Psoas muscle (tissue), 8 donors: ENCODE data around the gene CXorf58. TPM values are rescaled to one million over a fixed set of nuclear protein-coding genes. Genes with fewer than 3 reads are reported as not detected.

Source experiments
- ATAC-seq, 4 donors: fragments of 200-7000 bp; cut with Tn5 transposase; one replicate each; pipeline ENCODE4 v1.9.1; 2020; ENCODE audit warnings: moderate library complexity in 3 of 4, mild to moderate bottlenecking in 2 of 4
- DNase-seq, 2 donors: peaks; one replicate each; pipeline ENCODE4 v3.0.0-alpha.2; 2020
- H3K27ac ChIP-seq: fragments of 200-600 bp; one replicate; pipeline ENCODE4 v1.8.0; 2022
- H3K27me3 ChIP-seq, 3 donors: fragments of 200-600 bp in 1 of 3; one replicate each; pipeline versions ENCODE4 v1.6.1 to v1.8.0; 2013 to 2022; ENCODE audit warnings: low read length in 2 of 3, mild to moderate bottlenecking in 2 of 3, moderate library complexity in 1 of 3; ENCODE audit not compliant: insufficient read depth in 3 of 3
- H3K36me3 ChIP-seq, 2 donors: fragments of 200-600 bp in 1 of 2; one replicate each; pipeline versions ENCODE4 v1.6.1 to v1.8.0; 2013 to 2022; ENCODE audit warnings: low read depth in 1 of 2, mild to moderate bottlenecking in 1 of 2, moderate library complexity in 1 of 2; ENCODE audit not compliant: insufficient read depth in 1 of 2
- H3K4me1 ChIP-seq: fragments of 200-600 bp; one replicate; pipeline ENCODE4 v1.8.0; 2022
- H3K4me3 ChIP-seq: fragments of 200-600 bp; one replicate; pipeline ENCODE4 v1.8.0; 2022; ENCODE audit warnings: mild to moderate bottlenecking
- H3K9me3 ChIP-seq: fragments of 200-600 bp; one replicate; pipeline ENCODE4 v1.8.0; 2022
- WGBS, 3 donors: extraction: QIAGEN DNeasy Blood & Tissue Kit; methylation state at CpG; one replicate each; pipeline versions ENCODE4 v1.1.6 to v1.1.7; 2013; 5-methylcytosine and 5-hydroxymethylcytosine counted together
- intact Hi-C, 2 donors: fragments of 100-400 bp; cut with DNase I; formaldehyde crosslinking; loops; one replicate each; pipeline versions ENCODE4 v1.11.0 to v1.14.2; 2022
- polyA plus RNA-seq, 3 donors: library from polyadenylated mRNA; stranded (reverse); fragments of 200-250 nt; gene quantifications; one replicate each; pipeline ENCODE4 v1.2.3, GENCODE V29; 2013
- total RNA-seq, 4 donors: library from RNA; stranded (reverse); fragmentation: NEBNext Ultra II Directional in 2 of 4; extraction: Animal tissue kit (Norgen Biotek cat#: 25700) in 2 of 4; gene quantifications; one replicate each; pipeline versions ENCODE4 v1.2.1 to v1.2.4, GENCODE V29; 2021 to 2023
- TF ChIP-seq, protein P1 (sequence below): fragments of 200-600 bp; IDR thresholded peaks from one replicate; pipeline ENCODE4 v1.8.0; 2022; ENCODE audit warnings: antibody characterized with exemption
- donor health status: healthy with polysubstance abuse.
- donor health status: DM: no; HTN: no; CAD: no; lungs with moderate emphysema.
- donor health status: Bipolar disorder and iron deficiency.
- donor health status: healthy.
- donor health status: DM: yes; HTN: yes; CAD: no.
- donor health status: DM: no; HTN: no; CAD: no.
- donor health status: DM: no; HTN: no; CAD: no.
- donor health status: DM: yes; HTN: yes; CAD: no.

CXorf58 gene
- total and polyA plus RNA-seq, 7 donors: 0.08 to 0.50 (median 0.17) TPM; not detected in 2

DNA sequence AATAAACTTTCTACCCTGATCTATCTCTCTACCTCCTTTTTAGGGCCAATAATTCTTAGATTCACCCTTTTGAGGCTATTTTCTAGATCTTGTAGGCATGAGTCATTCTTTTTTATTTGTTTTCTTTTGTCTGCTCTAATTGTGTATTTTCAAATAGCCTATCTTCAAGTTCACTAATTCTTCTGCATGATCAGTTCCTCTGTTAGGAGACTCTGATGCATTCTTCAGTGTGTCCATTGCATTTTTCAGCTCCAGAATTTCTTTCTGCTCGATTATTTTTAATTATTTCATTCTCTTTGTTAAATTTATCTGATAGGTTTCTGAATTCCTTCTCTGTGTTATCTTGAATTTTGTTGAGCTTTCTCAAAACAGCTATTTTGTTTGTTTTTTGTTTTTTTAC lies 11.3 kb downstream of the CXorf58 start:
- WGBS, 3 donors: 58 to 86% (median 85%) methylated on average over 1 of the region's 1 CpG
- no peaks in the 10 kb centered on the region for H3K36me3 ChIP-seq
- no peaks in the 10 kb centered on the region for H3K27me3 ChIP-seq
- DNase-seq (no peak), ATAC-seq (no peak)
- no peak overlapping the region for H3K27ac ChIP-seq
- TF ChIP-seq, protein P1, sequence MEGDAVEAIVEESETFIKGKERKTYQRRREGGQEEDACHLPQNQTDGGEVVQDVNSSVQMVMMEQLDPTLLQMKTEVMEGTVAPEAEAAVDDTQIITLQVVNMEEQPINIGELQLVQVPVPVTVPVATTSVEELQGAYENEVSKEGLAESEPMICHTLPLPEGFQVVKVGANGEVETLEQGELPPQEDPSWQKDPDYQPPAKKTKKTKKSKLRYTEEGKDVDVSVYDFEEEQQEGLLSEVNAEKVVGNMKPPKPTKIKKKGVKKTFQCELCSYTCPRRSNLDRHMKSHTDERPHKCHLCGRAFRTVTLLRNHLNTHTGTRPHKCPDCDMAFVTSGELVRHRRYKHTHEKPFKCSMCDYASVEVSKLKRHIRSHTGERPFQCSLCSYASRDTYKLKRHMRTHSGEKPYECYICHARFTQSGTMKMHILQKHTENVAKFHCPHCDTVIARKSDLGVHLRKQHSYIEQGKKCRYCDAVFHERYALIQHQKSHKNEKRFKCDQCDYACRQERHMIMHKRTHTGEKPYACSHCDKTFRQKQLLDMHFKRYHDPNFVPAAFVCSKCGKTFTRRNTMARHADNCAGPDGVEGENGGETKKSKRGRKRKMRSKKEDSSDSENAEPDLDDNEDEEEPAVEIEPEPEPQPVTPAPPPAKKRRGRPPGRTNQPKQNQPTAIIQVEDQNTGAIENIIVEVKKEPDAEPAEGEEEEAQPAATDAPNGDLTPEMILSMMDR: no peak
- intact Hi-C loops: no loop called here
- H3K4me1 ChIP-seq: no peaks in the 10 kb centered on the region
- no peak overlapping the region for H3K4me3 ChIP-seq
- H3K9me3 ChIP-seq: peaks cover 8% of the 10 kb centered on the region

DNA sequence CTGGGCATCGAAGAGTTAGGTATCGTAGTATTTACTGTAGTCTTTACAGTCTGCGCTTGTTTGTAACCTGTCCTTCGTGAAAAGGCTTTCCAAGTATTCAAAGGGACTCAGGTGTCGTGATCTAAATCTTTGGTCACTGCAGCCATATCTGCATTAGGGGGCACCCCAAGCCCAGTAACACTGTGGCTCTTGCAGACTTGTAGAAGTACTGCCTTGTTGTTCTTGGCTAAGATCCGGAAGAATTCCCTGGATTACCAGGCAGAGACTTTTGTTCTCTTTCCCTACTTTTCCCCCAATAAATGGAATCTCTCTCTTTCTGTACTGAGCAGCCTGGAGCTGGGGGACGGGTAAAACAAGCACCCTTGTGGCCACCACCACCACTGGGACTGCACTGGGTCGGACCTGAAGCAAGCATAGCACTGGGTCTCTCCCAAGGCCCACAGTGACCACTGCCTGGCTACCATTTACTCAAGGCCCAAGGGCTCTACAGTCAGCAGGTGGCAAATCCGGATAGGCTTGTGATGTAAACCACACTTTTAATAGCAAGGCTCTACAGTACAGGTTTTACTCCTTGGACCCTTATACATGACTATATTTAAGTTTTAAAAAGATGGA lies 12.0 kb downstream of the CXorf58 start:
- intact Hi-C loops: loop anchor here in 1 of 2 donors (10.0 kb wide), 1 partner anchor 95 kb away; no protein-coding TSS in a partner anchor
- 72 to 76% (median 76%) methylated on average over 9 of the region's 9 CpGs for WGBS, 3 donors
- no peak overlapping the region for H3K4me3 ChIP-seq

DNA sequence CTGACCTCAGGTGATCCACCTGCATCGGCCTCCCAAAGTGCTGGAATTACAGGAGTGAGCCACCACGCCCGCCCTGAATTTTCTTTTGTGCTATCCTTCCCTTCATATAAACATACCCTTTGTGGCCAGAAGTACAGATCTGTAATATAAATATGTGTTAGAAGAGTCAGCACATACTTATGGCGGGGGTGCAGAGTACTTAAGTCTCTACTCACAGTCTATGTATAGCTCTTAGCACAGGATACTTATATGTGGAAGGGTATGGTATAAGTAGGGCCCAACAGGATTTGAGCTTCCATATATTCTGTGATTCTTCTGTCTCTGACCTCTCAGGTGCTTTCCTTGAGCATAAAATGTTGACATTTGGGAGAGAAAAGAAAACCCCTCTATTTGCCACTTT lies 18.2 kb downstream of the CXorf58 start:
- no peak overlapping the region for H3K27ac ChIP-seq
- H3K9me3 ChIP-seq: no peaks in the 10 kb centered on the region
- no peaks in the 10 kb centered on the region for H3K27me3 ChIP-seq
- DNase-seq (no peak), ATAC-seq (no peak)
- H3K4me1 ChIP-seq: no peaks in the 10 kb centered on the region
- intact Hi-C loops: loop anchor here in 1 of 2 donors (10.0 kb wide), 1 partner anchor 89 kb away; no protein-coding TSS in a partner anchor
- TF ChIP-seq, protein P1: no peak
- 82 to 96% (median 92%) methylated on average over 4 of the region's 4 CpGs for WGBS, 3 donors
- H3K36me3 ChIP-seq: no peaks in the 10 kb centered on the region
- no peak overlapping the region for H3K4me3 ChIP-seq

More for the DNA sequence above, 12.0 kb downstream of the CXorf58 start:
- DNase-seq: no peak
- Histone ChIP-seq H3K4me1 (no peaks in the 10 kb centered on the region), H3K36me3 (no peaks in the 10 kb centered on the region), H3K9me3 (peaks cover 8% of the 10 kb centered on the region), H3K27ac (no peak overlapping the region), H3K27me3 (no peaks in the 10 kb centered on the region)
- TF ChIP-seq, protein P1: no peak
- ATAC-seq: no peak

DNA sequence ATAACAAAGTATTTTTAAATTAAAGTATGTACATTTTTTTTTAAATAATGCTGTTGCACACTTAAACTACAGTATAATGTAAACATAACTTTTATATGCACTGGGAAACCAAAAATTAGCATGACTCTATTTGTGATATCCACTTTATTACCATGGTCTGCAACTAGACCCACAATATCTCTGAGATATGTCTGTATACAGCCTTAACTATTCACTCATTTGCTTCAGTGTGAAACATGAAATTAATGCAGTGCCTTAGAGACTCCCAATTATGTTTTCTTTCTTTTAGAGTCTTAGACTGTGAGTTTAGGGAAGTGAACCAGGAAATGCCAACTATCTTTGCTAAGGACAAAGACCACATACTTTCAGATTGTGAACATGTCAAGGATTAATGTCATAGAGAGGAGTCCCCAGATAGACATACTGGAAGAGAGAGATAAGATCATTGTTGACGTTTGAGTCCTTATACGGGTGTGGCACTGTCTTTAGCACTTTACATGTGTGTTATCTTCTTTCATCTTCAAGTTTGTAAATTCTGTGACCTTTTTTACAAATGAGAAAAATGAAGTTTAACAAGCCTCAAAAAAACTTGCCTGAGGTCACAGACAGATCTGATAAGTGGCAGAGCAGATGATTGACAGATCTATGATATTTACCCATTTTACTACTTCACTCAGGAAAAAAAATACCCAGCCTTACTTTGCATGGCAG lies 23.2 kb downstream of the CXorf58 start:
- no peak overlapping the region for H3K27ac ChIP-seq
- ATAC-seq: no peak
- 43 to 51% (median 44%) methylated on average over 2 of the region's 2 CpGs for WGBS, 3 donors
- no peak overlapping the region for H3K4me3 ChIP-seq
- no peaks in the 10 kb centered on the region for H3K36me3 ChIP-seq
- intact Hi-C loops: no loop called here
- H3K27me3 ChIP-seq: peaks cover 0 to 3% (median 0%) of the 10 kb centered on the region in 3 donors
- TF ChIP-seq, protein P1: no peak
- H3K9me3 ChIP-seq: no peaks in the 10 kb centered on the region
- no peak for DNase-seq
- H3K4me1 ChIP-seq: no peaks in the 10 kb centered on the region
